DND-41 (cell line): Measurements from ENCODE around the gene ARNT2.

ENCODE experiments used
- CTCF ChIP-seq: IDR thresholded peaks from 2 replicates; pipeline ENCODE4 v1.5.1; 2012; ENCODE audit warnings: borderline replicate concordance, low read length, moderate library complexity, mild to moderate bottlenecking; ENCODE audit not compliant: poor library complexity, severe bottlenecking; ENCODE audit errors: extremely low read depth
- EZH2 ChIP-seq: IDR thresholded peaks from 3 replicates; pipeline ENCODE4 v1.6.1; 2012; ENCODE audit warnings: borderline replicate concordance, low read depth, mild to moderate bottlenecking, moderate library complexity, low read length, inconsistent platforms; ENCODE audit not compliant: severe bottlenecking

- TF ChIP-seq EZH2 (no peak), CTCF (no peak)
Measured at GRCh38 chr15:80403712-80404056, 498 bp upstream of the ARNT2 start.
